HepG2 (cell line): ENCODE data around the gene CDR2L. TPM values are rescaled to one million over a fixed set of nuclear protein-coding genes. Genes with fewer than 3 reads are reported as not detected.

Experiments
- ATAC-seq: fragments of 200-7000 bp; cut with Tn5 transposase; 3 replicates; pipeline ENCODE4 v1.9.1; 2020; ENCODE audit warnings: mild to moderate bottlenecking, moderate library complexity
- Bru-seq: library from RNA; stranded (reverse); fragments of 400-500 nt; gene quantifications from one replicate; lab custom pipeline; 2021; lab: Mats Ljungman, UMichigan
- BruChase-seq, 2 experiments: library from RNA; stranded (reverse); fragments of 400-500 nt; gene quantifications; one replicate each; lab custom pipeline; 2021; lab: Mats Ljungman, UMichigan
- BruUV-seq: library from RNA; stranded (reverse); fragments of 400-500 nt; replicated peaks from 2 replicates; lab custom pipeline; 2021; lab: Mats Ljungman, UMichigan
- CTCF ChIA-PET: fragments of 300-600 bp; formaldehyde crosslinking; extraction: SDS; loops from one replicate; lab custom pipeline; 2021; ENCODE audit warnings: low total read pairs, inconsistent platforms, low intra/inter-chr PET ratio; lab: Yijun Ruan, JAX
- POLR2A ChIA-PET: fragments of 350-600 bp; sonication (Branson Sonifier 250); formaldehyde crosslinking; loops from one replicate; lab custom pipeline; 2020; ENCODE audit warnings: antibody characterized with exemption, inconsistent platforms; lab: Yijun Ruan, JAX
- DNase-seq: peaks from one replicate; pipeline ENCODE4 v3.0.0-alpha.2; 2015; ENCODE audit warnings: low spot score
- FAIRE-seq: peaks from 3 replicates; lab custom pipeline; 2011; peaks lifted over from hg19 to GRCh38; lab: Jason Lieb, UNC
- H2AFZ ChIP-seq: one replicate; pipeline ENCODE4 v1.6.1; 2011; ENCODE audit warnings: low read length, inconsistent platforms
- H3K27ac ChIP-seq: fragments of 300-600 bp; 3 replicates; pipeline ENCODE4 v1.8.0; 2011; ENCODE audit warnings: mixed run types, mild to moderate bottlenecking, mixed read lengths, low read length, inconsistent platforms; ENCODE audit not compliant: insufficient read depth; ENCODE audit errors: extremely low read length
- H3K27me3 ChIP-seq, 2 experiments: fragments of 200-600 bp in 1 of 2; 2 replicates in 1 of 2; 3 replicates in 1 of 2; pipeline versions ENCODE4 v1.6.0 to v1.8.0; 2011; ENCODE audit warnings: low read length in 2 of 2, mild to moderate bottlenecking in 2 of 2, moderate library complexity in 2 of 2, inconsistent platforms in 1 of 2; ENCODE audit not compliant: insufficient read depth in 2 of 2, control insufficient read depth in 1 of 2
- H3K36me3 ChIP-seq, 2 experiments: fragments of 200-600 bp in 1 of 2; replicated peaks in 1 of 2; 2 replicates in 1 of 2; 3 replicates in 1 of 2; pipeline versions ENCODE4 v1.5.1 to v1.8.0; 2011; ENCODE audit warnings: low read length in 2 of 2, inconsistent platforms in 1 of 2; ENCODE audit not compliant: insufficient read depth in 2 of 2, control insufficient read depth in 1 of 2
- H3K4me1 ChIP-seq: 2 replicates; pipeline ENCODE4 v1.5.1; 2012; ENCODE audit warnings: low read length, inconsistent platforms; ENCODE audit not compliant: insufficient read depth
- H3K4me2 ChIP-seq: 2 replicates; pipeline ENCODE4 v1.6.0; 2011; ENCODE audit warnings: low read depth, low read length, inconsistent platforms
- H3K4me3 ChIP-seq, 3 experiments: fragments of 200-600 bp in 1 of 3; sonication (generic), shearing (Covaris generic) in 1 of 3; replicated peaks in 1 of 3; 2 replicates each; pipeline ENCODE4 v1.5.1; 2011 to 2016; ENCODE audit warnings: low read length in 3 of 3, inconsistent platforms in 2 of 3, low read depth in 2 of 3, mild to moderate bottlenecking in 2 of 3, control low read depth in 1 of 3, mixed read lengths in 1 of 3; ENCODE audit not compliant: insufficient read depth in 1 of 3
- H3K79me2 ChIP-seq: one replicate; pipeline ENCODE4 v1.6.1; 2011; ENCODE audit warnings: low read length, inconsistent platforms; ENCODE audit not compliant: insufficient read depth
- H3K9ac ChIP-seq: 2 replicates; pipeline ENCODE4 v1.6.0; 2011; ENCODE audit warnings: mild to moderate bottlenecking, low read depth, low read length, inconsistent platforms; ENCODE audit not compliant: insufficient read depth
- H3K9me3 ChIP-seq: 2 replicates; pipeline ENCODE4 v1.5.1; 2012; ENCODE audit warnings: mild to moderate bottlenecking, low read length
- H4K20me1 ChIP-seq: 2 replicates; pipeline ENCODE4 v1.6.0; 2011; ENCODE audit warnings: inconsistent platforms, mild to moderate bottlenecking, low read length, moderate library complexity; ENCODE audit not compliant: insufficient read depth
- CAMTA2 ChIP-seq: sonication (generic); formaldehyde crosslinking; IDR thresholded peaks from 2 replicates; pipeline ENCODE4 v1.4.0; 2020; ENCODE audit warnings: mild to moderate bottlenecking, missing genetic modification reagents, borderline replicate concordance
- E2F1 ChIP-seq: sonication (generic); formaldehyde crosslinking; IDR thresholded peaks from 2 replicates; pipeline ENCODE4 v1.5.0; 2020; ENCODE audit warnings: missing genetic modification reagents
- ELF3 ChIP-seq: IDR thresholded peaks from 2 replicates; pipeline ENCODE4 v1.6.1; 2016; ENCODE audit warnings: missing genetic modification reagents, missing compliant biosample characterization
- MNT ChIP-seq: fragments of 450-650 bp; IDR thresholded peaks from 2 replicates; pipeline ENCODE4 v1.6.1; 2016
- RFX3 ChIP-seq: IDR thresholded peaks from 2 replicates; pipeline ENCODE4 v1.6.1; 2016; ENCODE audit warnings: missing biosample characterization, missing genetic modification reagents
- RXRA ChIP-seq: sonication (generic); formaldehyde crosslinking; IDR thresholded peaks from 2 replicates; pipeline ENCODE4 v1.5.1; 2020; ENCODE audit warnings: missing genetic modification reagents
- SP5 ChIP-seq: IDR thresholded peaks from 2 replicates; pipeline ENCODE4 v1.6.1; 2016; ENCODE audit warnings: low read depth, borderline replicate concordance
- ZBED4 ChIP-seq: sonication (generic); formaldehyde crosslinking; IDR thresholded peaks from 2 replicates; pipeline ENCODE4 v1.4.0; 2020; ENCODE audit warnings: missing genetic modification reagents, borderline replicate concordance
- ZBTB7B ChIP-seq: sonication (generic); formaldehyde crosslinking; IDR thresholded peaks from 2 replicates; pipeline ENCODE4 v1.4.0; 2020; ENCODE audit warnings: missing genetic modification reagents
- ZFP36L1 ChIP-seq: sonication (generic); formaldehyde crosslinking; IDR thresholded peaks from 2 replicates; pipeline ENCODE4 v1.8.0; 2022; ENCODE audit warnings: mild to moderate bottlenecking, missing genetic modification reagents, moderate library complexity
- ZNF451 ChIP-seq: sonication (generic); formaldehyde crosslinking; IDR thresholded peaks from 2 replicates; pipeline ENCODE4 v1.5.0; 2020; ENCODE audit warnings: mild to moderate bottlenecking, missing genetic modification reagents
- ZSCAN25 ChIP-seq: sonication (generic); formaldehyde crosslinking; IDR thresholded peaks from 2 replicates; pipeline ENCODE4 v1.8.0; 2022; ENCODE audit warnings: mild to moderate bottlenecking, missing genetic modification reagents
- WGBS: methylation state at CpG from one replicate; pipeline ENCODE4 v1.1.6; 2017; ENCODE audit warnings: low lambda C conversion rate; 5-methylcytosine and 5-hydroxymethylcytosine counted together
- in situ Hi-C: cut with HindIII; loops from 2 replicates; pipeline ENCODE4 v1.10.0; 2017; ENCODE audit warnings: low pct_unique_long_range_greater_than_20kb; ENCODE audit not compliant: extremely low pct_ligation_motif_present
- intact Hi-C: fragments of 100-400 bp; cut with micrococcal nuclease; formaldehyde crosslinking; loops from one replicate; pipeline ENCODE4 v1.10.0; 2022; ENCODE audit not compliant: unreplicated experiment
- long read RNA-seq, 2 experiments: library from RNA in 1 of 2; library from polyadenylated mRNA in 1 of 2; stranded (forward) in 1 of 2; unstranded in 1 of 2; transcript quantifications; one replicate each; pipeline ENCODE4 v2.0.0, GENCODE V29; 2019 to 2022
- polyA minus RNA-seq, 3 experiments: library from RNA; depleted of rRNA, polyadenylated mRNA; stranded (reverse); fragments of >200 nt; gene quantifications; 2 replicates each; pipeline ENCODE4 v1.2.3, GENCODE V29; 2011; ENCODE audit warnings: low replicate concordance in 1 of 3
- polyA plus RNA-seq, 8 experiments: library from polyadenylated mRNA; depleted of rRNA in 3 of 8; stranded (reverse) in 7 of 8; unstranded in 1 of 8; fragments of >200 nt; fragmentation: Illumina TruSeq in 4 of 8; extraction: Trizol in 4 of 8; gene quantifications; 2 replicates each; pipeline versions ENCODE4 v1.2.1 to v1.2.3, GENCODE V29; 2011 to 2016; ENCODE audit warnings: low read depth in 4 of 8, missing spikeins in 1 of 8, mixed read lengths in 1 of 8; ENCODE audit not compliant: insufficient read depth in 1 of 8
- total RNA-seq, 5 experiments: library from RNA; depleted of rRNA; stranded (reverse); fragments of >200 nt; fragmentation: Illumina TruSeq; extraction: Trizol; gene quantifications; 2 replicates each; pipeline ENCODE4 v1.2.3, GENCODE V29; 2016; ENCODE audit warnings: low read depth in 1 of 5

Gene CDR2L
- total RNA-seq (2016; rRNA removed; fragmentation: Illumina TruSeq; extraction: Trizol) (1.9 and 2.1 TPM in 2 replicates), polyA plus RNA-seq (2011; rRNA removed) (1.9 and 2.1 TPM in 2 replicates), polyA minus RNA-seq (2011; rRNA and poly(A)+ RNA removed; ENCODE audit: low replicate concordance) (3.6 and 20.5 TPM in 2 replicates), Bru-seq, nascent RNA (percentile 32 among the genes with signal in this experiment), BruChase-seq, experiment 1, labeled RNA remaining after a 6-hour chase (percentile 41 among the genes with signal in this experiment), BruChase-seq, experiment 2, labeled RNA remaining after a 2-hour chase (percentile 35 among the genes with signal in this experiment)
- total RNA-seq (2016; cell fraction: cytosol; rRNA removed; fragmentation: Illumina TruSeq; extraction: Trizol; ENCODE audit: low read depth): 0.62 and 0.81 TPM in 2 replicates
- 1.8 and 2.1 TPM in 2 replicates for total RNA-seq (2016; cell fraction: insoluble cytoplasmic fraction; rRNA removed; fragmentation: Illumina TruSeq; extraction: Trizol)
- 2.5 and 2.7 TPM in 2 replicates for total RNA-seq (2016; cell fraction: membrane; rRNA removed; fragmentation: Illumina TruSeq; extraction: Trizol)
- 1.7 TPM in 2 replicates for total RNA-seq (2016; cell fraction: nucleus; rRNA removed; fragmentation: Illumina TruSeq; extraction: Trizol)
- polyA plus RNA-seq (2011; cell fraction: cytosol; rRNA removed): 1.3 and 2.5 TPM in 2 replicates
- polyA plus RNA-seq (2011; cell fraction: nucleus; rRNA removed): 3.2 and 3.4 TPM in 2 replicates
- polyA plus RNA-seq (2012): 0.63 and 2.1 TPM in 2 replicates
- polyA plus RNA-seq (2016; cell fraction: cytosol; fragmentation: Illumina TruSeq; extraction: Trizol; ENCODE audit: low read depth): 0.72 and 1.0 TPM in 2 replicates
- polyA plus RNA-seq (2016; cell fraction: insoluble cytoplasmic fraction; fragmentation: Illumina TruSeq; extraction: Trizol; ENCODE audit: low read depth): 2.8 and 3.4 TPM in 2 replicates
- polyA plus RNA-seq (2016; cell fraction: membrane; fragmentation: Illumina TruSeq; extraction: Trizol; ENCODE audit: low read depth): 2.1 and 2.5 TPM in 2 replicates
- 3.0 and 3.9 TPM in 2 replicates for polyA plus RNA-seq (2016; cell fraction: nucleus; fragmentation: Illumina TruSeq; extraction: Trizol; ENCODE audit: insufficient read depth, low read depth)
- polyA minus RNA-seq (2011; cell fraction: cytosol; rRNA and poly(A)+ RNA removed): 1.3 and 2.9 TPM in 2 replicates
- 0.50 and 0.90 TPM in 2 replicates for polyA minus RNA-seq (2011; cell fraction: nucleus; rRNA and poly(A)+ RNA removed)
- long read RNA-seq, experiment 1, partial matches to known transcripts: 0 of 5 reads
- long read RNA-seq, experiment 1, other reads (novel, unspliced or antisense): 5 of 5 reads
- long read RNA-seq, experiment 2, transcript CDR2L-201 (5 exons, 3,536 nt): major isoform, 9 of 34 reads
- long read RNA-seq, experiment 2, partial matches to known transcripts: 3 of 34 reads
- long read RNA-seq, experiment 2, other reads (novel, unspliced or antisense): 22 of 34 reads

GRCh38 chr17:74987418-74987908 is at the start of gene CDR2L:
CDR2L (plus strand) TSS chr17:74987632; CDS start chr17:74988044, 412 bp downstream.
- H3K27me3 ChIP-seq: peaks cover 0 to 9% of the 10 kb centered on the region in 2 experiments; a peak in 2 of 5 replicates
- no peak within 1 kb of the TSS for H2AFZ ChIP-seq
- DNase-seq (peak; percentile 86), FAIRE-seq (peak; percentile 93), ATAC-seq (peak; percentile 91)
- H3K9me3 ChIP-seq: no peaks in the 10 kb centered on the region
- peak within 1 kb of the TSS; percentile 75 for H3K4me2 ChIP-seq
- no peak within 1 kb of the TSS for H3K27ac ChIP-seq
- peak within 1 kb of the TSS; percentile 63 to 82 (median 80) for H3K4me3 ChIP-seq
- peaks cover 54% of the 10 kb centered on the region for H3K4me1 ChIP-seq
- WGBS: 0% methylated on average over 18 of the region's 51 CpGs
- peak within 1 kb of the TSS; percentile 41; the same call in 1 of the 2 replicates for H3K9ac ChIP-seq
- in situ Hi-C loops (no loop called here), intact Hi-C loops (loop anchor here (1.0 kb wide), 1 partner anchor 47 kb away; no protein-coding TSS in a partner anchor)
- H3K36me3 ChIP-seq: no peaks in the 10 kb centered on the region
- ChIA-PET POLR2A (interaction anchor here (1.0 to 3.7 kb wide), 9 partner anchors 9 to 144 kb away, joined by 3 to 50 read pairs (median 6); partner anchors contain the start of genes ARMC7, ATP5PD, HID1 and MRPL58), CTCF (no interaction called here)
- no peaks in the 10 kb centered on the region for H3K79me2 ChIP-seq
- no peaks in the 10 kb centered on the region for H4K20me1 ChIP-seq
- no TSS peak for BruUV-seq
- TF ChIP-seq ZNF451 (CRISPR knock-in tag): 0 out of 2 replicates have a peak, but pooled peaks have one; percentile 52
- TF ChIP-seq ELF3 (CRISPR knock-in tag): 0 out of 2 replicates have a peak, but pooled peaks have one; percentile 13
- no peak for TF ChIP-seq SP5 (CRISPR knock-in tag)
- no peak; the same call in 1 of the 2 replicates for TF ChIP-seq E2F1 (CRISPR knock-in tag)
- no peak for TF ChIP-seq ZBTB7B (CRISPR knock-in tag)
- TF ChIP-seq CAMTA2: no peak
- no peak for TF ChIP-seq RFX3 (CRISPR knock-in tag)
- peak; percentile 6; the same call in 1 of the 2 replicates for TF ChIP-seq RXRA (CRISPR knock-in tag)
- no peak; the same call in 1 of the 2 replicates for TF ChIP-seq ZBED4 (CRISPR knock-in tag)
- no peak for TF ChIP-seq ZSCAN25
- TF ChIP-seq MNT: no peak
- TF ChIP-seq ZFP36L1 (CRISPR knock-in tag): peak; percentile 80; the same call in 1 of the 2 replicates
